ENCODE measurements around the gene PHF19.
A peak's percentile ranks its signal among the peaks of the same experiment; 100 is the strongest.

Gene PHF19

DNA sequence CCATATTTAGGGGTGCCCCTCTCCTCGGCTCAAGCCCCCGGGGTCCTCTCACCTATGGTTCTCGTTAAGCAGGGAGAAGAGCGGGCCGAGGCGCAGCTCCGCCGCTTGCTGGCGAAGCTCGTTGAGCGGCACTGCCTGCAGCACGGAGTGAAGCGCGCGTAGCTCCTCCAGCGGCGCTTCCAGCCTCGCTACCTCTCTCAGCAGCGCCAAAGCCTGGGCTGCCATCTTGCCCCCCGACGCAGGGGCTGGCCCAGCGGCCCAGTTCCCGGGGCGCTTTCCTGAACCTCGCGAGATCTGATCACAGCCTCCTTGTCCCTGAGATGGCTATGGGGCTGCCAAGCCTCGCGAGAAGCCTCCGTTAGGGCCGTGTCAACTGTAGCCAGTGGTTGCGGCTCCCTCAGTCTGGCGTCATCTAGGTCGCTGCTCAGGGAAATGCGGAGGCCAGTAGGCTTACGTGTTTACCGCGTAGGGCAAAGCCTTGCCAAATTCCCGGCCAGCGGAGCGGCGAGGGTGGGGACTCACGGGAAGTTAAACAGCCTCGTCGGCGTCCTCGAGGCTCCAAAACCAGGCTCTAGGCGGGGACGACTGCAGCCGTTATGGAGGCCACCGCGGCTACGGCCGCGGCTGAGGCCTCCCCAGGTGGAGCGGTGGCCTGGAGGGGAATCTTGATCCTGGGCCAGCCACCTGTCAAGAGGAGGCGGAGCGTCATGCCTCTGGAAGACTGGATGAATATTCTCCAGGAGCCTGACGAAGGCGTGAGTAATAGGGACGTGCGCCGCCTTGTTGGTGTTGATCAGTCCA is 34.1 kb downstream of the PHF19 start, which contains the start of gene PSMD5:
PSMD5 (minus strand) TSS at position 238 of the 801 bp plus-strand sequence; CDS start at position 225, 13 bp downstream.
- Histone ChIP-seq H3K9ac (ENCODE audit: low read depth in 1 of 2, low read length in 2 of 2) (peak within 1 kb of the TSS; percentile 74 to 97), H3K4me3 (ENCODE audit: low read length in 2 of 2) (peak within 1 kb of the TSS; percentile 70 to 98), H3K36me3 (ENCODE audit: control insufficient read depth in 2 of 2, insufficient read depth in 2 of 2, low read length in 2 of 2) (peaks cover 0 to 5% of the 10 kb centered on the region in 2 donors), H3K27me3 (ENCODE audit: control insufficient read depth in 2 of 2, insufficient read depth in 2 of 2, low read length in 2 of 2) (no peaks in the 10 kb centered on the region), H3K27ac (ENCODE audit: low read depth in 2 of 2, low read length in 2 of 2) (peak within 1 kb of the TSS; percentile 89 to 94), H3K4me1 (ENCODE audit: control insufficient read depth in 2 of 2, insufficient read depth in 2 of 2, low read length in 2 of 2) (peaks cover 2 to 13% of the 10 kb centered on the region in 2 donors), H3K9me3 (ENCODE audit: control insufficient read depth in 2 of 2, low read length in 2 of 2) (no peaks in the 10 kb centered on the region)

DNA sequence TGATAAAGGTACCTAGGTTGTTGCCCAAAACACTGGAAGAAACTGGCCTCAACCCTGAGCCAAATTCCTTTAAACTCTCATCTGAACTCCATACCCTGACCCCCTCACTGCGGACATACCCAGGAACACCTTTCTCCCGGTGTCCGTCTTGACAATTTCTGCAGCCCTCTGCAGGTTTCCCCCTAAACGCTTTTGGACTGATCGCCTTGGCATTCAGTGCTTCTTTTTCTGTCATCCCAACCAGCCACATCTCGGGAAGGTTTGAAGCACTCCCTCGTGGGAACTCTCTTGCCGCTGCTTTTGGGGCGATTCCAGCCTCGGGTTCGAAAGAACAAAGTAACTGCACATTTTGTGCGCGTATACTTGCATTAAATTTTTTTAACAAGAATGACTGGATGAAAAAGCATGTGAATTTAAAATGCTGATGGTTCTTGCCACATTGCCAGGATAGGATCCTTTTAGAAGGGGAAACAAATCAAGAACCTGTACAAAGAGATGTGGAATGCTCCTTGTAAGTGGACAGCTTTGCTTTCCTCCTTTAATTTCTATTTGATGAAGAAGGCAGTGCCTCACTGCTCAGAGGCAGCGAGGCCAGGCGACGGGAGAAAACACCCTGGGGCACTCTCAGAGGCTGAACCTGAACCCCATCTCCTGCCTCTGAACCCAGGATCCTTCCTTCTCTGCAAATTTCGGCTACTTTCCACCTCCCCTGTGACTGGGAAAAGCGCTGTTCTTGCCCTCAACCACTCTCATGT is 34.9 kb downstream of the PHF19 start:
- Histone ChIP-seq H3K4me3 (ENCODE audit: low read length in 2 of 2) (peak overlapping the region; percentile 70 to 98), H3K4me1 (ENCODE audit: control insufficient read depth in 2 of 2, insufficient read depth in 2 of 2, low read length in 2 of 2) (peaks cover 2 to 13% of the 10 kb centered on the region in 2 donors), H3K27ac (ENCODE audit: low read depth in 2 of 2, low read length in 2 of 2) (peak overlapping the region; percentile 89 to 94), H3K9me3 (ENCODE audit: control insufficient read depth in 2 of 2, low read length in 2 of 2) (no peaks in the 10 kb centered on the region), H3K36me3 (ENCODE audit: control insufficient read depth in 2 of 2, insufficient read depth in 2 of 2, low read length in 2 of 2) (peaks cover 0 to 5% of the 10 kb centered on the region in 2 donors), H3K27me3 (ENCODE audit: control insufficient read depth in 2 of 2, insufficient read depth in 2 of 2, low read length in 2 of 2) (no peaks in the 10 kb centered on the region), H3K9ac (ENCODE audit: low read depth in 1 of 2, low read length in 2 of 2) (peak overlapping the region; percentile 74 to 97)

DNA sequence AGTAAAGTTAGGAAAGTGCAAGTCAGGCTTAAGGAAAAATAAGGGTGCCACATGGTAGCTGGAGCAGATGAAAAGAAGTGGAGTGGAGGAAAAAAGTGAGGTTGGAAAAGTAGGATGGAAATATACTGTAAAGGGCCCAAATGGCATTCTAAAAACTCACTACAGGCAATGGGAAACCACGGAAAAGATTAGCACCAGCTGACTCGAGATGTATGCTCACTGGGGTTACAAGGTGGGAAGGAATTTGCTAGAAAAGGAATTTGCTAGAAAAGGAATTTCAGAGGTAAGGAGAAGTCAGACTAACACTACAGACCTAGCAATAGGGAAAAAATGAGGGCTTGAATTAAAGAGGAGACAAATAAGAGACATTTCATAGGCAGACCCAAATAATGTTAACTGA is 37.8 kb downstream of the PHF19 start:
- Histone ChIP-seq H3K4me3 (ENCODE audit: low read length in 2 of 2) (no peak overlapping the region), H3K9me3 (ENCODE audit: control insufficient read depth in 2 of 2, low read length in 2 of 2) (no peaks in the 10 kb centered on the region), H3K9ac (ENCODE audit: low read depth in 1 of 2, low read length in 2 of 2) (no peak overlapping the region), H3K27ac (ENCODE audit: low read depth in 2 of 2, low read length in 2 of 2) (no peak overlapping the region), H3K36me3 (ENCODE audit: control insufficient read depth in 2 of 2, insufficient read depth in 2 of 2, low read length in 2 of 2) (peaks cover 0 to 7% of the 10 kb centered on the region in 2 donors), H3K4me1 (ENCODE audit: control insufficient read depth in 2 of 2, insufficient read depth in 2 of 2, low read length in 2 of 2) (peaks cover 2 to 10% of the 10 kb centered on the region in 2 donors), H3K27me3 (ENCODE audit: control insufficient read depth in 2 of 2, insufficient read depth in 2 of 2, low read length in 2 of 2) (no peaks in the 10 kb centered on the region)

DNA sequence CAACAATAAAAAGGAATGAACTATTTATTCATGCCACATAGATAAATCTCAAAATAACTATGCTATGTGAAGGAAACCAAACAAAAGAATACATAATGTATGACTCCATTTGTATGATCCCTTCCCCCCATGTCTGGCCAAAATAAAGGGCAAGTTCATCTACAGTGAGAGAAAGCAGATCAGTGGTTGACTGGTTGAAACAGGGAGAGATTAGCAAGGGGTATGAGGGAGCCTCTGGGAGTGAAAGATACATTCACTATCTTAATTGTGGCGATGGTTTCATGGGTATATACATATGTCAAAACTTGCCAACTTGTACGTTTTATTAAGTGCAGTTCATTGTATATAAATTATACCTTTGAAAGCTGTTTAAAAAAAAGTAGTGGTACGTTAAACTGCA is 39.1 kb downstream of the PHF19 start:
- H3K36me3 ChIP-seq (ENCODE audit: control insufficient read depth in 2 of 2, insufficient read depth in 2 of 2, low read length in 2 of 2): peaks cover 6 to 7% of the 10 kb centered on the region in 2 donors
- no peaks in the 10 kb centered on the region for H3K9me3 ChIP-seq (ENCODE audit: control insufficient read depth in 2 of 2, low read length in 2 of 2)
- H3K4me3 ChIP-seq (ENCODE audit: low read length in 2 of 2): no peak overlapping the region
- peaks cover 0 to 6% of the 10 kb centered on the region in 2 donors for H3K4me1 ChIP-seq (ENCODE audit: control insufficient read depth in 2 of 2, insufficient read depth in 2 of 2, low read length in 2 of 2)
- H3K27me3 ChIP-seq (ENCODE audit: control insufficient read depth in 2 of 2, insufficient read depth in 2 of 2, low read length in 2 of 2): no peaks in the 10 kb centered on the region
- no peak overlapping the region for H3K27ac ChIP-seq (ENCODE audit: low read depth in 2 of 2, low read length in 2 of 2)
- no peak overlapping the region for H3K9ac ChIP-seq (ENCODE audit: low read depth in 1 of 2, low read length in 2 of 2)

DNA sequence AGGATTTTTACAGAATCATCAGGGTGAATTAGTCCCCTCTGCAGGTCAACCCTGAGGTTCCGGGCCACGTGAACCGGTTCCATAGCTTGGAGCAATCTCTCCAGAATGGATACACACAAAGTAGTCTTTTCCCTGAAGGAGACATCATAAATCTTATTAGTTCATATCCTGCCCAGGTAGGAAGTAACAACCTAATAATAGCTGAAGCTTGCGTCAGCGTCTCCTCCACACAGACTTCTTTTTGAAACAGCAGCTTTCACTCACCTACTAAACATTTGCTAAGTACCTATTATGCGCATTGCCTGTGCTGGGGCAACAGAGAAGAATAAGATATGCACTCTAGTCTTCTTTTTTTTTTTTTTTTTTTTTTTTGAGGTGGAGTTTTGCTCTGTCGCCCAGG is 43.7 kb downstream of the PHF19 start:
- no peak overlapping the region for H3K27ac ChIP-seq (ENCODE audit: low read depth in 2 of 2, low read length in 2 of 2)
- no peaks in the 10 kb centered on the region for H3K4me1 ChIP-seq (ENCODE audit: control insufficient read depth in 2 of 2, insufficient read depth in 2 of 2, low read length in 2 of 2)
- no peak overlapping the region for H3K9ac ChIP-seq (ENCODE audit: low read depth in 1 of 2, low read length in 2 of 2)
- H3K4me3 ChIP-seq (ENCODE audit: low read length in 2 of 2): no peak overlapping the region
- H3K27me3 ChIP-seq (ENCODE audit: control insufficient read depth in 2 of 2, insufficient read depth in 2 of 2, low read length in 2 of 2): no peaks in the 10 kb centered on the region
- no peaks in the 10 kb centered on the region for H3K9me3 ChIP-seq (ENCODE audit: control insufficient read depth in 2 of 2, low read length in 2 of 2)
- peaks cover 15 to 38% of the 10 kb centered on the region in 2 donors for H3K36me3 ChIP-seq (ENCODE audit: control insufficient read depth in 2 of 2, insufficient read depth in 2 of 2, low read length in 2 of 2)

DNA sequence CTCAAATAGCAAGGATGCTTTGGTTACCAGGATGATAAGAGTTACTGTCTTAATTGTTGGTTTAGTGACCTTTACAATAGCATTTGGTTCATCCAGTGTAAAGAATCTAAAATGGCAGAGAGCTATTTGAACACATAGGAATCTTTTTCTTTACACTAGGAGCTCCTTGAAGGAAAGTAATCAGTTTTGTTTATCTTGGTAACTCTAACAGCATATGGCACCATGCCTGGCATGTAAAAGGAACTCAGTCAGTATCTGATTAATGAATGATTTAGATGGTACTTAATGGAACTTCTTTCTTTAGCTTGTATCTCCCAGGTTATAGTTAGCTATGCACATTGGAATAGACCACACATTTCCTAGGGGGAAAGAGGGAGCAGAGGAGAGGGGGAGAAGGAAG is 44.2 kb downstream of the PHF19 start:
- Histone ChIP-seq H3K27ac (ENCODE audit: low read depth in 2 of 2, low read length in 2 of 2) (no peak overlapping the region), H3K4me3 (ENCODE audit: low read length in 2 of 2) (no peak overlapping the region), H3K27me3 (ENCODE audit: control insufficient read depth in 2 of 2, insufficient read depth in 2 of 2, low read length in 2 of 2) (no peaks in the 10 kb centered on the region), H3K9ac (ENCODE audit: low read depth in 1 of 2, low read length in 2 of 2) (no peak overlapping the region), H3K9me3 (ENCODE audit: control insufficient read depth in 2 of 2, low read length in 2 of 2) (no peaks in the 10 kb centered on the region), H3K4me1 (ENCODE audit: control insufficient read depth in 2 of 2, insufficient read depth in 2 of 2, low read length in 2 of 2) (no peaks in the 10 kb centered on the region), H3K36me3 (ENCODE audit: control insufficient read depth in 2 of 2, insufficient read depth in 2 of 2, low read length in 2 of 2) (peaks cover 15 to 38% of the 10 kb centered on the region in 2 donors)

DNA sequence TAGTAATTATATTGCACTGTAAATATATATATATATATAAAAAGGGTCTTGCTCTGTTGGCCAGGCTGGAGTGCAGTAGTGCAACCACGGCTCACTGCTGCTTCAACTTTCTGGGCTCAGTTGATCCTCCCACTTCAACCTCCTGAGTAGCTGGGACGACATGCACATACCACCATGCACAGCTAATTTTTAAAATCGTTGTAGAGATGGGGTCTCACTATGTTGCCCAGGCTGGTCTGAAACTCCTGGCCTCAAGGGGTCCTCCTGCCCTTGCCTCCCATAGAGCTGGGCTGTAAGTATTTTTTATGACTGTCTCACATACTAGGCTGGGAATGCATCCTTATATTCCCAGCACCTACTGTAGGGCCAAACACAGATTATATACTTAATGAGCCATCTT is 46.1 kb downstream of the PHF19 start:
- H3K9ac ChIP-seq (ENCODE audit: low read depth in 1 of 2, low read length in 2 of 2): no peak overlapping the region
- H3K27ac ChIP-seq (ENCODE audit: low read depth in 2 of 2, low read length in 2 of 2): no peak overlapping the region
- no peaks in the 10 kb centered on the region for H3K4me1 ChIP-seq (ENCODE audit: control insufficient read depth in 2 of 2, insufficient read depth in 2 of 2, low read length in 2 of 2)
- no peaks in the 10 kb centered on the region for H3K27me3 ChIP-seq (ENCODE audit: control insufficient read depth in 2 of 2, insufficient read depth in 2 of 2, low read length in 2 of 2)
- H3K4me3 ChIP-seq (ENCODE audit: low read length in 2 of 2): no peak overlapping the region
- no peaks in the 10 kb centered on the region for H3K9me3 ChIP-seq (ENCODE audit: control insufficient read depth in 2 of 2, low read length in 2 of 2)
- H3K36me3 ChIP-seq (ENCODE audit: control insufficient read depth in 2 of 2, insufficient read depth in 2 of 2, low read length in 2 of 2): peaks cover 21 to 38% of the 10 kb centered on the region in 2 donors

DNA sequence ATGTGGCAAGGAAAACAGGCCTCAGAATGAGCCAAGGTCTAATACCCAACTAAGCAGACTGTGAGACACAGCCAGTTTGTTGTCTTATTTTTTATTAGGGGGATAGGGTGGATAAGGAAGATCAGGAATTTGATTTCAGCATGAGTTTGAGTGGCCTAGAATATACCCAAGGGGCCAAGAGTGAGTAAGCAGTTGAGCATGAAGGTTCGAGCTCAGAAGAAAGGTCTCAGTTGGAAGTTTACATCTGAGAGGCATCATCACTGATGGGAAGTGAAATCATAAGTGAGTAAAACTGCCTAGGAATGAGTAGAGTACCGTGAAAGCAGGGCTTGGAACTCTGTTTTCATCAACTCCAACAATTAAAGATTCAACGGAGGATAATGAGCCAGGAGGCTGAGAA is 46.8 kb downstream of the PHF19 start:
- Histone ChIP-seq H3K4me3 (ENCODE audit: low read length in 2 of 2) (no peak overlapping the region), H3K27ac (ENCODE audit: low read depth in 2 of 2, low read length in 2 of 2) (no peak overlapping the region), H3K27me3 (ENCODE audit: control insufficient read depth in 2 of 2, insufficient read depth in 2 of 2, low read length in 2 of 2) (no peaks in the 10 kb centered on the region), H3K4me1 (ENCODE audit: control insufficient read depth in 2 of 2, insufficient read depth in 2 of 2, low read length in 2 of 2) (no peaks in the 10 kb centered on the region), H3K9ac (ENCODE audit: low read depth in 1 of 2, low read length in 2 of 2) (no peak overlapping the region), H3K36me3 (ENCODE audit: control insufficient read depth in 2 of 2, insufficient read depth in 2 of 2, low read length in 2 of 2) (peaks cover 21 to 38% of the 10 kb centered on the region in 2 donors), H3K9me3 (ENCODE audit: control insufficient read depth in 2 of 2, low read length in 2 of 2) (no peaks in the 10 kb centered on the region)

DNA sequence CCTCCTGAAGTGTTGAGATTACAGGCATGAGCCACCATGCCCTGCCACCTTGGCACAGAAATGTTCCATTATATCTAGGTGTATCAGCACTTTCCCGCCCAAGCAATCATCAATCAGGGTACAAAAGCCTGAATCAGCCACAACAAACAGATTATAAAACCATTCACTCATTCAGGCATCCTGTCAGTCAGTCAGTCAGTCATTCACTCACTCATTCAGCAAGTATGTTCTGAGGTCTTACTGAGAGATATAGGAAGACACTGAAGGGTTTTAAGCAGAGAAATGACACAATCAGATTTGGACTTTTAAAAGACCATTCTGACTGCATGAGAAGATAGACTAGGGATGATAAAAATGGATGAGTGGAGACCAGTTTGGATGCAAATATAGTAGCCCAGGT is 47.3 kb downstream of the PHF19 start:
- Histone ChIP-seq H3K4me3 (ENCODE audit: low read length in 2 of 2) (no peak overlapping the region), H3K9me3 (ENCODE audit: control insufficient read depth in 2 of 2, low read length in 2 of 2) (no peaks in the 10 kb centered on the region), H3K27me3 (ENCODE audit: control insufficient read depth in 2 of 2, insufficient read depth in 2 of 2, low read length in 2 of 2) (no peaks in the 10 kb centered on the region), H3K4me1 (ENCODE audit: control insufficient read depth in 2 of 2, insufficient read depth in 2 of 2, low read length in 2 of 2) (no peaks in the 10 kb centered on the region), H3K9ac (ENCODE audit: low read depth in 1 of 2, low read length in 2 of 2) (no peak overlapping the region), H3K36me3 (ENCODE audit: control insufficient read depth in 2 of 2, insufficient read depth in 2 of 2, low read length in 2 of 2) (peaks cover 21 to 38% of the 10 kb centered on the region in 2 donors), H3K27ac (ENCODE audit: low read depth in 2 of 2, low read length in 2 of 2) (no peak overlapping the region)

DNA sequence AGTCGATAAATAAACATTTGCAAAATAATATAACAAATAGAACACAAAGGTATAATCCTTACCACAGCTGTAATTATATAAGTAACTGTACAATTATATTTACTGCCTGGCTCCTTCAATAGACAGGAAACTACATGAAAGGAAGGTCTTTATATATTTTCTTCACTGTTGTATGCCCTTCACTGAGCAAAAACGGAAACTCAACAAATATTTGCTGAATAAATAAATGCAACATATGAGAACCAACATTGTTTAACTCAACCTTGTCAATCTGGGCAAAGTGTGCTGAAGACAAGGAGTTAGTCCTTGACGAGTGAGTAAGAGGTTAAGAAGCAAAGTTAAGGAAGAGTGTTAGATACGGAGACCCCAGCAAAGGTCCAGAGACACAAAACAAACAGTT is 56.9 kb downstream of the PHF19 start:
- Histone ChIP-seq H3K4me1 (ENCODE audit: control insufficient read depth in 2 of 2, insufficient read depth in 2 of 2, low read length in 2 of 2) (no peaks in the 10 kb centered on the region), H3K9me3 (ENCODE audit: control insufficient read depth in 2 of 2, low read length in 2 of 2) (no peaks in the 10 kb centered on the region), H3K4me3 (ENCODE audit: low read length in 2 of 2) (no peak overlapping the region), H3K9ac (ENCODE audit: low read depth in 1 of 2, low read length in 2 of 2) (no peak overlapping the region), H3K27me3 (ENCODE audit: control insufficient read depth in 2 of 2, insufficient read depth in 2 of 2, low read length in 2 of 2) (no peaks in the 10 kb centered on the region), H3K27ac (ENCODE audit: low read depth in 2 of 2, low read length in 2 of 2) (no peak overlapping the region), H3K36me3 (ENCODE audit: control insufficient read depth in 2 of 2, insufficient read depth in 2 of 2, low read length in 2 of 2) (peaks cover 43 to 46% of the 10 kb centered on the region in 2 donors)

Data from mucosa of rectum (tissue), 2 donors.